H1 (cell line): ENCODE data around the gene C1QTNF7. TPM values are rescaled to one million over a fixed set of nuclear protein-coding genes. Genes with fewer than 3 reads are reported as not detected.

Source experiments
- CTCF ChIA-PET: fragments of 300-600 bp; sonication (Branson Sonifier 250); formaldehyde crosslinking; loops from one replicate; lab custom pipeline; 2021; ENCODE audit not compliant: partially characterized antibody; lab: Charles Lee
- POLR2A ChIA-PET: fragments of 300-600 bp; sonication (Branson Sonifier 250); formaldehyde crosslinking; loops from one replicate; lab custom pipeline; 2021; ENCODE audit warnings: inconsistent platforms; ENCODE audit not compliant: partially characterized antibody; lab: Charles Lee
- DNase-seq, 2 experiments: peaks; one replicate each; pipeline versions ENCODE4 v3.0.0 to v3.0.0-alpha.2; 2010 to 2022; ENCODE audit warnings: low spot score in 2 of 2, low read depth in 1 of 2, mixed read lengths in 1 of 2
- FAIRE-seq: peaks from 2 replicates; lab custom pipeline; 2011; peaks lifted over from hg19 to GRCh38; lab: Jason Lieb, UNC
- H2AFZ ChIP-seq: 2 replicates; pipeline ENCODE4 v1.8.1; 2012; ENCODE audit warnings: low read length, inconsistent platforms
- H2AK5ac ChIP-seq: 2 replicates; pipeline ENCODE4 v1.6.1; 2013; ENCODE audit warnings: low read depth, low read length
- H2BK120ac ChIP-seq: replicated peaks from 2 replicates; pipeline ENCODE3; 2013; ENCODE audit warnings: low read depth, low read length, inconsistent platforms
- H2BK12ac ChIP-seq: 2 replicates; pipeline ENCODE4 v1.6.1; 2013; ENCODE audit warnings: low read depth, low read length
- H2BK15ac ChIP-seq: 2 replicates; pipeline ENCODE4 v1.6.1; 2013; ENCODE audit warnings: low read length
- H2BK20ac ChIP-seq: 2 replicates; pipeline ENCODE4 v1.6.1; 2013; ENCODE audit warnings: low read length
- H2BK5ac ChIP-seq: 2 replicates; pipeline ENCODE4 v1.6.1; 2013; ENCODE audit warnings: low read depth, low read length
- H3K14ac ChIP-seq: 2 replicates; pipeline ENCODE4 v1.6.1; 2013; ENCODE audit warnings: inconsistent platforms; ENCODE audit not compliant: insufficient read length
- H3K18ac ChIP-seq: 2 replicates; pipeline ENCODE4 v1.6.1; 2013; ENCODE audit warnings: low read length; ENCODE audit errors: extremely low read depth
- H3K23ac ChIP-seq: 2 replicates; pipeline ENCODE4 v1.6.1; 2013; ENCODE audit warnings: inconsistent platforms; ENCODE audit not compliant: insufficient read length
- H3K23me2 ChIP-seq: 2 replicates; pipeline ENCODE4 v1.6.1; 2013; ENCODE audit warnings: low read depth, low read length
- H3K27ac ChIP-seq: 2 replicates; pipeline ENCODE4 v1.6.1; 2011; ENCODE audit warnings: low read depth, low read length, inconsistent platforms
- H3K27me3 ChIP-seq, 4 experiments: replicated peaks in 1 of 4; 1 replicate in 1 of 4; 2 replicates in 3 of 4; pipeline versions ENCODE4 v1.6.1 to v1.8.1; 2011 to 2013; ENCODE audit warnings: low read length in 3 of 4, mild to moderate bottlenecking in 3 of 4, inconsistent platforms in 2 of 4, mixed read lengths in 2 of 4, moderate library complexity in 1 of 4; ENCODE audit not compliant: control insufficient read depth in 3 of 4, insufficient read depth in 3 of 4; ENCODE audit errors: extremely low read depth in 1 of 4
- H3K36me3 ChIP-seq, 4 experiments: 2 replicates each; pipeline versions ENCODE4 v1.6.1 to v1.8.1; 2011 to 2013; ENCODE audit warnings: mild to moderate bottlenecking in 4 of 4, low read length in 3 of 4, moderate library complexity in 2 of 4, control low read depth in 1 of 4, inconsistent platforms in 1 of 4; ENCODE audit not compliant: insufficient read depth in 4 of 4, control insufficient read depth in 2 of 4
- H3K4ac ChIP-seq: replicated peaks from 2 replicates; pipeline ENCODE3; 2013; ENCODE audit warnings: low read length, low read depth, mixed read lengths, inconsistent platforms; ENCODE audit not compliant: insufficient read length
- H3K4me1 ChIP-seq, 4 experiments: replicated peaks in 1 of 4; 1 replicate in 1 of 4; 2 replicates in 3 of 4; pipeline versions ENCODE4 v1.6.1 to v1.8.1; 2011 to 2013; ENCODE audit warnings: low read length in 3 of 4, inconsistent platforms in 2 of 4, mixed read lengths in 1 of 4; ENCODE audit not compliant: insufficient read depth in 4 of 4, control insufficient read depth in 3 of 4
- H3K4me2 ChIP-seq, 2 experiments: 2 replicates each; pipeline versions ENCODE4 v1.6.1 to v1.8.1; 2011 to 2013; ENCODE audit warnings: low read depth in 2 of 2, low read length in 2 of 2, control low read depth in 1 of 2, inconsistent platforms in 1 of 2, mild to moderate bottlenecking in 1 of 2; ENCODE audit not compliant: insufficient read depth in 1 of 2
- H3K4me3 ChIP-seq, 4 experiments: fragments of 200-600, 300-600 bp in 1 of 4; sonication (generic), shearing (Covaris generic), sonication (Bioruptor Twin) in 1 of 4; 2 replicates each; pipeline versions ENCODE4 v1.5.1 to v1.8.1; 2011 to 2016; ENCODE audit warnings: low read length in 4 of 4, low read depth in 3 of 4, control low read depth in 2 of 4, inconsistent platforms in 2 of 4, mild to moderate bottlenecking in 2 of 4, mixed read lengths in 1 of 4, moderate library complexity in 1 of 4; ENCODE audit not compliant: insufficient read depth in 2 of 4; ENCODE audit errors: extremely low read depth in 1 of 4
- H3K56ac ChIP-seq: replicated peaks from 2 replicates; pipeline ENCODE3; 2013; ENCODE audit warnings: low read depth, mild to moderate bottlenecking, mixed read lengths, low read length, inconsistent platforms; ENCODE audit not compliant: insufficient read length
- H3K79me1 ChIP-seq: 2 replicates; pipeline ENCODE4 v1.6.1; 2013; ENCODE audit warnings: low read depth, low read length, control low read depth
- H3K79me2 ChIP-seq, 2 experiments: 2 replicates each; pipeline versions ENCODE4 v1.6.1 to v1.8.1; 2012 to 2013; ENCODE audit warnings: low read length in 2 of 2, mild to moderate bottlenecking in 2 of 2, inconsistent platforms in 1 of 2; ENCODE audit not compliant: insufficient read depth in 2 of 2, control insufficient read depth in 1 of 2
- H3K9ac ChIP-seq, 4 experiments: replicated peaks in 1 of 4; 1 replicate in 1 of 4; 2 replicates in 3 of 4; pipeline versions ENCODE4 v1.6.1 to v1.8.1; 2011 to 2013; ENCODE audit warnings: low read depth in 3 of 4, low read length in 3 of 4, control low read depth in 2 of 4, mild to moderate bottlenecking in 2 of 4, moderate library complexity in 2 of 4, inconsistent platforms in 1 of 4; ENCODE audit errors: extremely low read depth in 1 of 4
- H3K9me3 ChIP-seq, 2 experiments: 2 replicates each; pipeline versions ENCODE4 v1.6.1 to v1.8.1; 2012 to 2013; ENCODE audit warnings: mild to moderate bottlenecking in 2 of 2, moderate library complexity in 2 of 2, control low read depth in 1 of 2, inconsistent platforms in 1 of 2, low read depth in 1 of 2, low read length in 1 of 2, mixed read lengths in 1 of 2; ENCODE audit not compliant: insufficient read depth in 2 of 2
- H4K20me1 ChIP-seq, 2 experiments: replicated peaks in 1 of 2; 2 replicates each; pipeline versions ENCODE3 to v1.8.1; 2011 to 2013; ENCODE audit warnings: inconsistent platforms in 2 of 2, low read length in 2 of 2, mild to moderate bottlenecking in 1 of 2; ENCODE audit not compliant: insufficient read depth in 2 of 2, control insufficient read depth in 1 of 2
- H4K5ac ChIP-seq: 2 replicates; pipeline ENCODE4 v1.6.1; 2013; ENCODE audit warnings: low read length, low read depth, mixed read lengths, inconsistent platforms; ENCODE audit not compliant: insufficient read length
- H4K8ac ChIP-seq: 2 replicates; pipeline ENCODE4 v1.8.0; 2013; ENCODE audit warnings: mild to moderate bottlenecking, moderate library complexity, low read length, inconsistent platforms; ENCODE audit not compliant: insufficient read depth; ENCODE audit errors: extremely low read depth
- H4K91ac ChIP-seq: replicated peaks from 2 replicates; pipeline ENCODE3; 2013; ENCODE audit warnings: low read length, mixed read lengths, inconsistent platforms; ENCODE audit not compliant: insufficient read length
- EP300 ChIP-seq, 2 experiments: IDR thresholded peaks; 1 replicate in 1 of 2; 2 replicates in 1 of 2; pipeline ENCODE4 v1.6.1; 2011 to 2012; ENCODE audit warnings: low read depth in 2 of 2, low read length in 2 of 2, mild to moderate bottlenecking in 2 of 2, borderline replicate concordance in 1 of 2, inconsistent platforms in 1 of 2, moderate library complexity in 1 of 2
- GABPA ChIP-seq: IDR thresholded peaks from 2 replicates; pipeline ENCODE4 v1.6.1; 2011; ENCODE audit warnings: mild to moderate bottlenecking, low read length, moderate library complexity, borderline replicate concordance; ENCODE audit not compliant: insufficient read depth
- GTF2F1 ChIP-seq: IDR thresholded peaks from 2 replicates; pipeline ENCODE4 v1.6.1; 2012; ENCODE audit warnings: low read depth, low read length, improper control_type of control experiment, borderline replicate concordance
- MAFK ChIP-seq: IDR thresholded peaks from 2 replicates; pipeline ENCODE4 v1.6.1; 2012; ENCODE audit warnings: low read depth, mild to moderate bottlenecking, improper control_type of control experiment, low read length
- NANOG ChIP-seq: IDR thresholded peaks from 2 replicates; pipeline ENCODE4 v1.6.1; 2011; ENCODE audit warnings: low read length, low read depth, mild to moderate bottlenecking, inconsistent platforms; ENCODE audit not compliant: insufficient read depth, poor library complexity, severe bottlenecking
- POLR2AphosphoS5 ChIP-seq: IDR thresholded peaks from 2 replicates; pipeline ENCODE4 v1.6.1; 2011; ENCODE audit warnings: low read depth, low read length
- RXRA ChIP-seq: IDR thresholded peaks from 2 replicates; pipeline ENCODE4 v1.6.1; 2011; ENCODE audit warnings: low read depth, mild to moderate bottlenecking, low read length, moderate library complexity; ENCODE audit not compliant: insufficient read depth
- SIN3A ChIP-seq, 2 experiments: IDR thresholded peaks in 1 of 2; conservative IDR thresholded peaks in 1 of 2; 2 replicates each; pipeline ENCODE4 v1.6.1; 2011 to 2012; ENCODE audit warnings: low read length in 2 of 2, improper control_type of control experiment in 1 of 2, low read depth in 1 of 2, mild to moderate bottlenecking in 1 of 2
- TCF12 ChIP-seq: IDR thresholded peaks from 2 replicates; pipeline ENCODE4 v1.6.1; 2011; ENCODE audit warnings: low read depth, mild to moderate bottlenecking, low read length
- YY1 ChIP-seq: IDR thresholded peaks from 2 replicates; pipeline ENCODE4 v1.6.1; 2011; ENCODE audit warnings: low read depth, mild to moderate bottlenecking, low read length
- WGBS, 2 experiments: shearing (Covaris generic) in 1 of 2; methylation state at CpG; one replicate each; pipeline versions ENCODE4 v1.1.6 to v1.1.7; 2013 to 2015; ENCODE audit warnings: low lambda C conversion rate in 2 of 2, mixed read lengths in 2 of 2, inconsistent platforms in 1 of 2, low coverage in 1 of 2, missing lambda C conversion rate in 1 of 2; ENCODE audit not compliant: insufficient replicate concordance in 2 of 2, insufficient coverage in 1 of 2, insufficient read length in 1 of 2; ENCODE audit errors: extremely low coverage in 1 of 2, missing lambda C conversion rate in 1 of 2; 5-methylcytosine and 5-hydroxymethylcytosine counted together
- polyA plus RNA-seq, 7 experiments: library from polyadenylated mRNA; depleted of rRNA in 3 of 7; stranded (reverse) in 5 of 7; unstranded in 2 of 7; fragments of >200 nt in 5 of 7; fragments of 200-250 nt in 2 of 7; gene quantifications; 1 replicate in 5 of 7; 2 replicates in 1 of 7; 4 replicates in 1 of 7; pipeline versions ENCODE4 v1.2.1 to v1.2.3, GENCODE V29; 2011 to 2013; ENCODE audit warnings: missing spikeins in 2 of 7, mixed read lengths in 2 of 7
- total RNA-seq: library from RNA; stranded (reverse); fragmentation: NEBNext Ultra II Directional; extraction: Animal tissue kit (Norgen Biotek cat#: 25700); gene quantifications from 2 replicates; pipeline ENCODE4 v1.2.1, GENCODE V29; 2021

Gene C1QTNF7
- total and polyA plus RNA-seq, 2 of the 8 experiments (the other 6 are each of a cell fraction or from before 2014, with no cell fraction given), result not detected

DNA sequence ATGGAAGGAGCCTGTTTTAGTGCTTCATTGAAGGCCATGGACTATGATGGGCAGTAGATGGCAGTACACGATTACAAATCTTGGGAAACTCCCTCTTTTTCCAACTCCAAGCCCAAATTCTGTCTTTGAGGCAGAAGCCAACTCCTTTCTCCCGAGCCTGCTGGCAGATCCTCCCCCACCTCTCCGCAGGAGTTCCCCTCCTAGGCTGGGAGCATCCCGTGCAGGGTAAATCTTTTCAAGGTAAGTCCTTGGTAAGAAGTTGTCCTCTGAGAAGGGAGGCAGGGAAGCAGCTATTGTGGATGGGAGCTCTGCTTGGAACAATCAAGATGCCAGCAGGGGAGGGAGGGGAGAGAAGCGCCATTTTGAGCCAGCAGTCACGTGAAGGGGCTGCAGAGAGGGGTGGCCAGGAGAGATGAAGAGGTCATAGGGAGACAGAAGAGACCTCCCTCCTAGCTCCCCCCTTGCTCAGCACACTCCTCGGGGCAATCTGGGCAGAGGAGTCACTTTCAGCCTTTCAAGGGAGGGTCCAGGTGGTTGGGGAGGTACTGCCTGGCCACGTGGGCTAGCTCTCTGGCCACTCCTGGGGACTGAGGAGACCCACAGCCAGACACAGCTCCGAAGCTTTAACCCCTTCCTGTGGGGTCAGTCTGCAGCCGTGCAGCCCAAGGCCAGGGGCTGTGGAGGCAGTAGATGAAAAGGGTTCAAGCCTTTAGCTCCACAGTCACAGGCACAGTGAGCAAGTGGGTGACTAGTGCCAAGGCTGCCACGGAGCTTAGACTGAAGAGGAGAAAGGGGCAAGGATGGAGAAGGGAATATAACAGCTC is 51.5 kb downstream of the C1QTNF7 start:
- Histone ChIP-seq H3K9ac (peak overlapping the region in 3 of 4 experiments; percentile 74 to 92 (median 91); a peak in 6 of 7 replicates), H4K5ac (peak overlapping the region; percentile 89), H3K4me3 (peak overlapping the region; percentile 40 to 69 (median 66)), H2BK5ac (peak overlapping the region; percentile 97), H3K14ac (no peak overlapping the region), H3K4ac (peak overlapping the region; percentile 24), H4K91ac (peak overlapping the region; percentile 81), H3K23me2 (peaks cover 2% of the 10 kb centered on the region), H3K4me2 (peak overlapping the region; percentile 60 to 83), H2BK12ac (peak overlapping the region; percentile 77), H2AFZ (peak overlapping the region; percentile 98), H2AK5ac (no peak overlapping the region; the same call in 1 of the 2 replicates), H4K20me1 (no peaks in the 10 kb centered on the region), H3K56ac (peak overlapping the region; percentile 80), H3K4me1 (peaks cover 3 to 6% (median 5%) of the 10 kb centered on the region in 4 experiments; a peak in 5 of 7 replicates), H3K79me2 (no peaks in the 10 kb centered on the region), H3K18ac (peak overlapping the region; percentile 88), H2BK120ac (peak overlapping the region; percentile 88), H3K27ac (peak overlapping the region; percentile 86), H3K9me3 (no peaks in the 10 kb centered on the region), H3K36me3 (no peaks in the 10 kb centered on the region), H3K79me1 (no peaks in the 10 kb centered on the region), H2BK20ac (peak overlapping the region; percentile 84; the same call in 1 of the 2 replicates), H3K23ac (no peak overlapping the region), H3K27me3 (no peaks in the 10 kb centered on the region), H4K8ac (peak overlapping the region; percentile 90), H2BK15ac (peak overlapping the region; percentile 95; the same call in 1 of the 2 replicates)
- POLR2A ChIA-PET, result interaction anchor here (0.7 to 3.8 kb wide), 11 partner anchors 10 to 404 kb away, joined by 3 to 52 read pairs (median 4); partner anchors contain the start of genes CC2D2A and FBXL5
- 11% methylated on average over 11 of the region's 11 CpGs; no CpG with 5 or more reads in 1 of the 2 experiments for WGBS, 2 experiments
- CTCF ChIA-PET, result interaction anchor here (0.5 to 1.8 kb wide), 42 partner anchors 8 to 522 kb away, joined by 3 to 15 read pairs (median 4); partner anchors contain the start of genes CC2D2A and CD38
- DNase-seq, result peak; percentile 73 to 87
- FAIRE-seq, result peak; percentile 98
- TF ChIP-seq RXRA (no peak), GTF2F1 (0 out of 2 replicates have a peak, but pooled peaks have one; percentile 50), EP300 (IDR thresholded peaks at IDR 0.05; ENCODE audit: borderline replicate concordance in 1 of 2, low read depth in 2 of 2, low read length in 2 of 2) (no peak), GABPA (no peak), YY1 (peak; percentile 93), SIN3A (conservative IDR thresholded peaks at IDR 0.05 in 1 of 2, IDR thresholded peaks at IDR 0.05 in 1 of 2; ENCODE audit: low read depth in 1 of 2, low read length in 2 of 2) (no peak), TCF12 (no peak), POLR2AphosphoS5 (peak; percentile 66; the same call in 1 of the 2 replicates), MAFK (0 out of 2 replicates have a peak, but pooled peaks have one; percentile 9), NANOG (peak; percentile 60)
